Endometrial microvascular endothelial cells (primary cell): ENCODE measurements around the gene RPS15A. TPM values are rescaled to one million over a fixed set of nuclear protein-coding genes. Genes with fewer than 3 reads are reported as not detected.
"Not testable (repeated sequence)": the region's sequence is repeated elsewhere in the genome, so short reads cannot be mapped to it uniquely, and the experiment has no call there.

Source experiments
- in situ Hi-C: cut with HindIII; loops from 2 replicates; pipeline ENCODE4 v1.10.0; 2017; ENCODE audit warnings: low sequenced_read_pairs, low pct_unique_long_range_greater_than_20kb; ENCODE audit errors: inconsistent ontology term
- total RNA-seq: library from RNA; depleted of rRNA; stranded (reverse); fragments of >200 nt; gene quantifications from one replicate; pipeline ENCODE4 v1.2.3, GENCODE V29; 2015; ENCODE audit errors: inconsistent ontology term

RPS15A gene
- total RNA-seq, 1 donor from 2014 or later, result 2,210 TPM

DNA sequence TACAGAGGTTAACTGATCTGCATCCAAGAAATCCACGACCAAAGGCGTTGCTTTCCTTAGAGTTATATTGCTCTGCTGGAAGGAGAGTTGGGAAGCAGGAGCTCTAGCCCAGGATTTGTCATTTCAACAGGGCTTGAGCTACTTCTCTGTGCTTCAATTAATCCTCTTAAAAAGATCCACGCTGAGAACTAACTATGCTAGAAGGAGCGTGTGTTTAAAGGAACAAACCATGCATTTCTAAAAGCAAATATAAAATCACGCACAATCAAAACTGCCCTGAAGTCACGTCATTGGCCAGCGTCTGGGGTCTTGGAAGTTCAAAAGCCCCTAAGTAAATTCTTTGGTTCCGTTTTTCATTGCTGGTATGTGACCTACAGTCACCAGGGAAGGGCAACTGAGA lies 10.2 kb upstream of the RPS15A start:
- in situ Hi-C loops, result no loop called here

DNA sequence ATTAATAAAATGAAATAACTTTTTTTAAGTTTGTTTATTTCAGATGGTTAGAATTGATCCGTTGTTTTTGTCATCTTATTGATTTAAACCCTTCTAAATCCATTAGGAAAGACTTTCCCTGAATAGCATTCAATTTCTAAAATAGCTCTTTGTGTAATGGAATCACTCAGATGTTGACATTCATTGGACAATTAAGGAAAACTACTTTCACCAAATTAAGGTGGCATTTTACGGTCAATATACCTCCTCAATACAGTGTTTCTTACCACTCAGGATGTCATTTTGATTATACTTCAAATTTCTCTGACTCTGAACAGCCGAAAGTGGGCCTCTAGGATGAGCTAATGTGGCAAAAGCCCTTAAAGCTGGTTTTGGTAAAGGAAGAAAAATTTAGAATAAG lies 9.4 kb upstream of the RPS15A start:
- in situ Hi-C loops, result no loop called here

DNA sequence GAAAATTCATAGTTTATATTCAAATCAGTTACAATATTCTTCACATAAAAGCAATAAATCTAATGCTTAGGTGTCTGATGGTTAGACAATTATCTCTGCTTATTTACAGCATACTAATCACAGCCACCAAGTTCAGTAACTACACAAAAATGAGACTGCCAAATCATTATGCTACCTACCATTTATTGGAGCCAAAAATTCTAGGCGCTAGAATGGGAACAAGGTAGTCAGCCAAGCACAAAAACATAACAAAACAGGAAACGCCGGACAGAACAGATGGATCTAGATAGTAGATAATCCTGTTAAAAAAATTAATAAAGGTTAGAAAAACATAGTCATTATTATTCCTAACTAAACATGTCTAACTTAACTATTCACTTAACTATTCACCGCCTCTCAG lies 7.6 kb upstream of the RPS15A start:
- in situ Hi-C loops, result no loop called here

DNA sequence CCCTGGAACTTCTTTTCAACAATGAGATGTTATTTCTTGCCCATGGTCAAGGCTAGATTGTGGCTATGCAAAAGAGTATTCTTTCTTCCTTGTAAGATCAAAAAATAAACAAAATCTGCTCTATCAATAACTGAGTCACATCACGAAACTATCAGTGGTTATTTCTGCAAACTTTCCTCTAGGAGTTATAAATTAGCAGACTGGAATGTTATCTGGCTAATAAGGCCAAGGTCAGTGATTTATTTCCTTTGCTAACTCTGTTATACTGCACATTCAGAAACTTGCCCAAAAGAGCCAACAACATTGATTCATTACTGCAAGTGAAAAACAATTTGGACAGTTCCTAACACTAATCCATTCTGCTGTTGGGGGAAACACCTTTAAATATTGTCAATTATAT lies 6.2 kb upstream of the RPS15A start:
- in situ Hi-C loops, result no loop called here

DNA sequence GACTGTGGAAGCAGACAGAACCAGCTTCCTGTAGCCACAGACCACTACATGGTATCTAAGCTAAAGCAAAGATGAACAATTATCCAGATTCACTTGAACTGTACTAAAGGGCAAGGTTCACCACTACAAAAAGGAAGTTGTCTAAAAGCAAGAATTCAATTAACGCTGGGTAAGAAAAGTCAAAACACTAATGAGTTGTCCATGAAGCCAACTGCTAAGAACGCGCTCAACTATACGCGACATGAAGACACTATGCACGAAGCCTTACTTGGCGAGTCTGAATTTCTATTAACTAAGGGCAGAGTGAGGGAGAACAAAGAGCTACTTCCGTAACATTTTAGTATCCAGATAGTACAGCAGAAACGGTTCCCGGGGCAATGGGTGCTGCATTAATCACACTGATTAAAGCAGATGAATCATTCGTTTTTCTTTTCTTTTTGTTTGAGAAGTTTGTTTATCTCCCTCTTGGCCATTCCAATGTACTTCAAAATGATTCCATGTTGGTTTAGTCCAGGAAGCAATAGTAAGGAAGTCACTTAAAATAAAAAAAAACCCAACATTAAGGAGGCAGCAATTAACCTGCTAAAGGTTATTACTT lies 2.8 kb upstream of the RPS15A start:
- in situ Hi-C loops, result no loop called here

DNA sequence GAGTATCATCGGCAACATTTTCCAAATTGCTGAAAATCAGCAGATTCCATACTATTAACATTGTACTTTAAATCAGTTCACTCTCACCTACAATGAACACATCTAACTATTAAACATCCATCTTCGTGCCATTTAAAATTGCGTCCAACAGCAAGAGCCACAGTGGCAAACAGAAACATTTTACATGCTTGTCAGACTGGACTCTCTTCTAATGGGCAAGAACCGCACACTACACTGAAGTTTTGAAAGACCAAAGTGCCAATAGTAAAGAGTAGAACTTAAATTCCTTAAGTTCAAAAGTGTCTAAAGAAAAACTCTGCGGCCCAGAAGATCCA lies 652 bp downstream of the RPS15A start:
- in situ Hi-C loops, result no loop called here

DNA sequence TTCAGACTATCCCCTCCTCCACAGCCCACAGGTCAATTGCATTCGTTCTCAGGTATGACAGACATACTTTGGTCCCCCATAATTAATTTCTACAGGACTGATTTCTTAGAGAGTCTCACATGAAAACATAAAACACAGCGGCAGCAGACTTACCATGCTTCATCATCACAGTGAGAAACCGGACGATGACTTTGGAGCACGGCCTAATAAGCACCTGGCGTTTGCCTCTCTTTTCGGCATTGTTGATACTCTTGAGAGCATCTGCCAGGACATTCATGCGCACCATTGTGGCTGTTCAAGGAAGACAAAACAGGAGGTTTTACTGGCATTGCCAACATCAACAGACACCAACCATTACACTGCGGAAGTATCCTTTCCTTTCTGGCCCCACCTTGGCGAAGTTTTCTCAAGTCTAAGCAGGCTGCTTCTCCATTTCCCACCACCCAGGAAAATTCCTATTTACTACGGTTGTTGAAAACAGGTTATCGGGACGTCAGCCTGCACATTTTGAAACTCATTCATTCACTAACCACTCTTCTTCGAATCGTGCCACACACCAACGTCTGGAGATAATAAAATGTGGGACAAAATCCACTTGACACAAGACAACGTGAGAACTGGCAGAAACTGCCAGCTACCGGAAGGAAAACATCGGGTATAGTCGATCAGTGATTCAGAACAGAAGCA lies 1.2 kb downstream of the RPS15A start:
- in situ Hi-C loops, result no loop called here

DNA sequence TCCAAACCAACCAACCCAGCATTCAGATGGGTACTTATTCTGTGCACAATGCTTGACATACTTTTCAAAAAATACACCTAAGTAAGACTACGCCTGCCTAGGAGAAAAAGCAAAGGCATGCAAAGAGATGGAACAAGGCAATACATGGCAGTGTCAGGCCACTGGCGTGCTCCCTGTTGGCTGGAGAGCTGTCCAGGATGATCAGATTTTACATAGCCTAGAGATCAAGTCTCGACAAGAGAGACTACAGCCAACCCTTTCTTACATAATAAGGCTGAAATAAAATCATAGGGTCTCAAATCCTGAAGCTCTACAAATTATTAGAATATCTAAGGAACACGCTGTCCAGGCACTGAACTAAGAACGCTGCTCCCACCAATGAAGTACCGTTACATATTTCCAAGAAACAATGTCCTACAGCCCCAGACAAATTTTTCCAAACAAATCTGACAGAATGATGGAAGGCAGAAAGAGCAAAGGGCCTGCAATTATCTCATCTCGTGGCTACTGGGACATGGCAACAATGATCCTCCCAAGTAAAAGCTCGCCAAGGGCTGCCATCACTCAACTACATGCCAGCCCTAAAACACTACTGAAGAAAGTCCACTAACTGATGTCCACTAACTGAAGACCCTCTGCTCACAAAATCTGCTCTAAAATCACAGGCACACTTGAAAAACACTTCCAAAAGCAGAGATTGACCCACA lies 5.1 kb downstream of the RPS15A start:
- in situ Hi-C loops, result no loop called here

DNA sequence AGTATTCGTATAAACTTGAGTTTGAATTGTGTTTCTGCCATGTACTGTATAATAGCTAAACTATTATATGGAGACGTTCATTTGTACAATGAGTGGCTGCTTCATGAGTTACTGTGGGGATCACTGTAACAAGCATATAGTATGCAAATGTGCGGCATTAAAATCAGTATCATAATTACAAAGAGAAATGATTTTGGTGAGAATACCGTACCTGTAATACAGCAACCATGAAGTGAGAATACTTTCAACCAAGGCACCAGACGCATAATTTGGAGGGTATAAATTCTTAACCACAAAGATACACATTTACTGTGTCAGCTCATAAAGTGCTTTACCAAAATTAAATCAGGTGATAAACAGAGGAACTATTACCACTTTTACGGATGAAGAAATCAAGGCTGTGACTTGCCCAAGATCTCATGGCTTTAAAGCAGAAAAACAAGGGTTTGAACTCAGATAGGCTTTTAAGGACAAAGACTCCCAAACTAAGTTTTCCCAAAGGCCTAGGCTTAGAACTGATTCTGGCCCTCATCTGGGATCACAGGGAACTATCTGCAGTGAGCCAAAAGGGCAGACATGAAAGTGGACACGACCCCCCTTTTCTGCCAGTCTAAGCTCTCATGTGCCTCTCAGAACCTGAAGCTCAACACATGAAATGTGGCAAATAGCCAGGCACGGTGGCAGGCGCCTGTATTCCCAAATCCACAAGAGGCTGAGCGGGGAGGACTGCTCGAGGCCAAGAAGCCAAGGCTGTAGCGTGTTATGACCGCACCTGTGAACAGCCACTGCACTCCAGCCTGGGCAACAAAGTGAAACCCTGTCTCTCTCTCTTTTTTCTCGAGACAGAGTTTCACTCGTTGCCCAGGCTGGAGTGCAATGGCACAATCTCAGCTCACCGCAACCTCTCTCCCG lies 6.4 kb downstream of the RPS15A start:
- in situ Hi-C loops, result no loop called here

DNA sequence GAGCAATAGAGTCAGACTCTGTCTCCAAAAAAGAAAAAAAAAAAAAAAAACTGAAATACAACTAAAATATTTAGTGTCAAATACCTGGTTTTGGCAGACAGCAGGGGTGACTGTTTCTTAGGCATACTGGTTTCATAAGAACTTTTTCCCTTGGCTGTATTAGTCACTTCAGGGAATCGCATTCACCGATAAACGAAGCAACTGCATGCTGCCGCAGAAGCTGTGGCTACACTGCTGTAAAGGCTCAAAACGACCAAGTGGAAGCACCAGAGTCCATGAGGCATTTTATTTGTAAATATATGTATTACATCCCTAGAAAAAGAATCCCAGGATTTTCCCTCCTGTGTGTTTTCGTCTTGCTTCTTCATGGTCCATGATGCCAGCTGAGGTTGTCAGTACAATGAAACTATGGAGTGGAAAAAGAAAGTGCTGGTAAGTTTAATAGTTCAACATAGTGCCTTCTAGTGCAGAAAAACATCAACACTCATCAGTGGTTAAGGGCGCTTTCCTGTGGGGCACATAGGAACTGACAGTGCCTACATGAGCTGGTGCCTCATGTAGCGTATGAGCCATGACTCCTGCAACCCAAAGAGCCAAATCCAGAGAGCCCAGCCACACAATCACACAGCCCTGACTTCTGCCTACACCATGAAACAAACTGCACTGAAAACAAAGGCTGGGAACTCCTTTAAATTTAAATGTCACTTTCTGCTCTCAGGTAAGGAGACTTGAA lies 7.3 kb downstream of the RPS15A start:
- in situ Hi-C loops, result no loop called here

DNA sequence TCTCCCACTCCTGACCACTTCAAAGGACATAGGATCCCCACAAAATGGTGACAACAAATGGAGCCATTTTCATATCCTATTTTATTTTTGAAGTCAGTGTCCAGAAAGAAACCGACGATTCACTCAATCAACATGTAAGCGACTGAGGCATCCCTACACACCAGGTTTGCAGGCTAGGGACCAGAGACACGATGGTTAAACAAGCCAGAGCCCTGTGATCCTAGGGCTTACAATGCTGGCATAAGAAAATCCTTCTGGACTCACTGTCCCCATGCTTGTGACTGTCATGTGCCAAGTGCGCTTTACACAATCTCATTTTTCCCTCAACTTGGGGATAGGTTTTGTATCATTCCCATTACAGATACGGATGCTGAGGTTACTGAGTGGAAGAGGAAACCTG lies 8.9 kb downstream of the RPS15A start:
- in situ Hi-C loops, result not testable (repeated sequence)

DNA sequence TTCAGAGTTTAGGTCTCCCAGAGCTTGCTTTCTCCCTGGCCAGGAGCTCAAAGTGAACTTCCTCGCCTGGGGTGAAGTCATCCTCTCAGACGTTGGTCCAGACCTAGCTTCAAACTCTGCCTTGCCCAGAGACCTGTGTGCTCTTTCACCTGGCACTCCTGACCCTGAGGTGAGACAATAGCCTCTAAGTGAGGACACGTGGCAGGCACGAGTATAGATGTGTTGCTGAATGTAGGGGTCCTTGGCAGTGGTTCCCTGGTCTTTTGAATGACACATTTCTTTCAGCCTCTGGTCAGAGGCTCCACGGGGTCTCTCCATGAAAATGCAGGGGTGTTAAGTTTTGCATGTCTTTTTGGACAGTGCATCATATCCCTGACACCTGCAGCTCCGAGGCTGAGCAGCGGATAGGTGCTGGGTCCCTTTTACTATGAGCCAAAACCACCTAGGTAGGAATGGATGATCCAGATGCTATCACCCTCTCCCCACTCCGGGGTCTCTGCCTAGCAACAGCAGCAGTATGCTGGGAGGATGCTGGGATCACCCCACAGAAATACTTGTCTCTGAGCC lies 9.6 kb downstream of the RPS15A start:
- in situ Hi-C loops, result not testable (repeated sequence)

DNA sequence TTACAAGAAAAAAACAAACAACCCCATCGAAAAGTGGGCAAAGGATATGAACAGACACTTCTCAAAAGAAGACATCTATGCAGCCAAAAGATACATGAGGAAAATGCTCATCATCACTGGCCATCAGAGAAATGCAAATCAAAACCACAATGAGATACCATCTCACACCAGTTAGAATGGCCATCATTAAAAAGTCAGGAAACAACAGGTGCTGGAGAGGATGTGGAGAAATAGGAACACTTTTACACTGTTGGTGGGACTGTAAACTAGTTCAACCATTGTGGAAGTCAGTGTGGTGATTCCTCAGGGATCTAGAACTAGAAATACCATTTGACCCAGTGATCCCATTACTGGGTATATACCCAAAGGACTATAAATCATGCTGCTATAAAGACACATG lies 12.5 kb downstream of the RPS15A start:
- in situ Hi-C loops, result not testable (repeated sequence)

DNA sequence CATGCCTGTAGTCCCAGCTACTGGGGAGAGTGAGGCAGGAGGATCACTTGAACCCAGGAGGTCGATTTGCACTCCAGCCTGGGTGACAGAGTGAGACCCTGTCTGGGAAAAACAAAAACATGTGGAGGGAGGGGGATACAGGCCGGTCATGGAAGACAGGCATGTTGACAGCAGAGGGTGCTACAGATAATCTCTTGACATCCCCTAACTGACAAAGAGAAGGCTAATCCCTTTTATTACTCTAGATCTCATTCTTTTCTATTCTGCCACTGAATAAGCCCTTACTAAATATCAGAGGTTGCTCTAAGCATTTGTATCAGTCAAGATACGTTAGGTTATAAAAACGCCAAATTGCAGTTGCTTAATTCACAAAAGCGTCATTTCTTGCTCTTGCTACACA lies 13.8 kb downstream of the RPS15A start:
- in situ Hi-C loops, result not testable (repeated sequence)

DNA sequence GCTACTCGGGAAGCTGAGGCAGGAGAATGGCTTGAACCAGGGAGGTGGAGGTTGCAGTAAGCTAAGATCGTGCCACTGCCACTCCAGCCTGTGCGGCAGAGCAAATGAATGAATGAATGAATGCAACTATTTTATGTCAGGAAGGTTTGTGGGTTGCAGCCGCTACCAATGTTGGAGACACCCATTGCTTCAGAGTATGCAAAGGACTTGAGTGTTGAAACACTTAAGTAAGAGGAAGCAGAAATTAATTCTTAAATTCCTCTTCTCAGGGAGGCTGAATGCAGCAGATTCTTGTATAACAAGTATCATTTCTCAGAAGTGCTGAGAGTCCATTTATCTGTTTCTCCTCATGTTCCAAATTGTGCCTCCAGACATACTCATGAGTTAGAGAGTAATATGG lies 15.5 kb downstream of the RPS15A start:
- in situ Hi-C loops, result not testable (repeated sequence)

DNA sequence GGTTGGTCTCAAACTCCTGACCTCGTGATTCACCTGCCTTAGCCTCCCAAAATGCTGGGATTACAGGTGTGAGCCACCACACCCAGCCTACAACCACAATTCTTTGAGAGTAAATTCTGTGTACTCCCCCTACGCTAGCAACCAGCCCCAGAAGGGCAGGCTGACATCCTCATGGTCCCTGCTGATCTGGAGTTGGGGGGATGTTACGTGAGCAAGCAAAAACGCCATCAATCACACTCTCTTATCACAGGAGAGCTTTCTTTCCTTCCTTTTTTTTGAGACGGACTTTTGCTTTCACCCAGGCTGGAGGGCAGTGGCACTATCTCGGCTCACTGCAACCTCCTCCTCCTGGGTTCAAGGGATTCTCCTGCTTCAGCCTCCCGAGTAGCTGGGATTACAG lies 18.0 kb downstream of the RPS15A start:
- in situ Hi-C loops, result not testable (repeated sequence)

DNA sequence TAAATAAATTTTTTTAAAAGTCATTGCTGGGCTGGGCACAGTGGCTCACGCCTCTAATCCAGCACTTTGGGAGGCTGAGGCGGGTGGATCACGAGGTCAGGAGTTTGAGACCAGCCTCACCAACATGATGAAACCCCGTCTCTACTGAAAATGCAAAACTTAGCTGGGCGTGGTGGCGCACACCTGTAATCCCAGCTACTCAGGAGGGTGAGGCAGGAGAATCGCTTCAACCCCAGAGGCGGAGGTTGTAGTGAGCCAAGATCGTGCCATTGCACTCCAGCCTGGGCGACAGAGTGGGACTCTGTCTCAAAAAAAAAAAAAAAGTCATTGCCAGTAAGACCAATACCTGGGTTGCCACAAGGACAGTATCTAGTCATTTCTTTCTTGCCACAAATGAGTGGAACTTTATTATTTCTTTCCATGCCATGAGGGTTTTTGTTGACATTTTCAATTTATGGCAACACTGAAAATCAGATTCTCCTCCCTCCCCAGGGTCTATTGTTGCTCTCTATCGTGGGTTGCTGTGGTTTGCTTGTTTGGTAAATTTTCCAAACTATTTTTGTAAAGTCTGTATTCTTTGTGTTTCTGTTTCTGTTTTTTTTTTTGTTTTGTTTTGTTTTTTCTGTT lies 19.7 kb downstream of the RPS15A start:
- in situ Hi-C loops, result not testable (repeated sequence)

DNA sequence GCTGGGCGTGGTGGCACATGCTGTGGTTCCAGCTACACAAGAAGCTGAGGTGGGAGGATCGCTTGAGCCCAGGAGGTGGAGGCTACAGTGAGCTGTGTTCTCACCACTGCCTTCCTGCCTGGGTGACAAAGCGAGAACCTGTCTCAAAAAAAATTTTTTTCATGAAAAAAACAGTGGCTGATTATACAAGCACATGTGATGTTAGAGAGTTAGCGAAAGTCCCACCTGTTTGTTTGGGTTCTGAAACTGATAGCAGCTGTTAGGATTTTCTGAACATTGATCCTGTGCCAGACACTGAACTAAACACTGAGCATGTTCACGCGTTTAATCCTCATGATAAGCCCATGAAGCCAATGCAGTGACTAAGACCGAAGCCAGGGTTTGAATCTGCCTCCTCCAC lies 22.9 kb downstream of the RPS15A start:
- in situ Hi-C loops, result not testable (repeated sequence)
